KOPT-K1 (cell line): Measurements from ENCODE around the gene AMOTL2.

ENCODE experiments used
- H3K27ac ChIP-seq: fragments of 200-600 bp; sonication (generic); 2 replicates; pipeline ENCODE4 v1.5.1; 2016; ENCODE audit warnings: antibody characterized with exemption, mild to moderate bottlenecking, low read depth, low read length; ENCODE audit not compliant: poor library complexity, severe bottlenecking
- H3K36me3 ChIP-seq: fragments of 200-600 bp; sonication (generic); 2 replicates; pipeline ENCODE4 v1.5.1; 2017; ENCODE audit warnings: antibody characterized with exemption, mild to moderate bottlenecking, low read length, moderate library complexity; ENCODE audit not compliant: insufficient read depth
- H3K9me3 ChIP-seq: fragments of 200-600 bp; sonication (generic); 2 replicates; pipeline ENCODE4 v1.5.1; 2017; ENCODE audit warnings: antibody characterized with exemption, low read length, mild to moderate bottlenecking; ENCODE audit not compliant: insufficient read depth, poor library complexity, severe bottlenecking

AMOTL2 gene

GRCh38 chr3:134388788-134389485 lies 14.7 kb upstream of the AMOTL2 start:
- Histone ChIP-seq H3K36me3 (no peaks in the 10 kb centered on the region), H3K9me3 (peaks cover 7% of the 10 kb centered on the region), H3K27ac (no peak overlapping the region)

- peaks cover 7% of the 10 kb centered on the region for H3K9me3 ChIP-seq
- no peak overlapping the region for H3K27ac ChIP-seq
- no peaks in the 10 kb centered on the region for H3K36me3 ChIP-seq
Measured at GRCh38 chr3:134388292-134388691, 14.0 kb upstream of the AMOTL2 start.

- H3K27ac ChIP-seq, result no peak overlapping the region
Measured at GRCh38 chr3:134387293-134387692, 13.0 kb upstream of the AMOTL2 start.

GRCh38 chr3:134384963-134385362 lies 10.7 kb upstream of the AMOTL2 start:
- Histone ChIP-seq H3K9me3 (peaks cover 3% of the 10 kb centered on the region), H3K36me3 (no peaks in the 10 kb centered on the region), H3K27ac (no peak overlapping the region)

More at GRCh38 chr3:134387293-134387692, 13.0 kb upstream of the AMOTL2 start:
- Histone ChIP-seq H3K9me3 (peaks cover 7% of the 10 kb centered on the region), H3K36me3 (no peaks in the 10 kb centered on the region)

- Histone ChIP-seq H3K27ac (no peak overlapping the region), H3K9me3 (no peaks in the 10 kb centered on the region), H3K36me3 (no peaks in the 10 kb centered on the region)
Measured at GRCh38 chr3:134381831-134382442, 7.7 kb upstream of the AMOTL2 start.

- Histone ChIP-seq H3K27ac (no peak overlapping the region), H3K36me3 (no peaks in the 10 kb centered on the region), H3K9me3 (no peaks in the 10 kb centered on the region)
Measured at GRCh38 chr3:134381076-134381475, 6.8 kb upstream of the AMOTL2 start.

GRCh38 chr3:134380249-134380648 lies 6.0 kb upstream of the AMOTL2 start:
- H3K27ac ChIP-seq, result no peak overlapping the region
- no peaks in the 10 kb centered on the region for H3K36me3 ChIP-seq
- H3K9me3 ChIP-seq, result no peaks in the 10 kb centered on the region

- no peak overlapping the region for H3K27ac ChIP-seq
- H3K9me3 ChIP-seq, result no peaks in the 10 kb centered on the region
- no peaks in the 10 kb centered on the region for H3K36me3 ChIP-seq
Measured at GRCh38 chr3:134378818-134379217, 4.6 kb upstream of the AMOTL2 start.

- H3K9me3 ChIP-seq, result no peaks in the 10 kb centered on the region
- no peak overlapping the region for H3K27ac ChIP-seq
- H3K36me3 ChIP-seq, result no peaks in the 10 kb centered on the region
Measured at GRCh38 chr3:134378384-134378783, 4.1 kb upstream of the AMOTL2 start.

- no peak overlapping the region for H3K27ac ChIP-seq
- no peaks in the 10 kb centered on the region for H3K36me3 ChIP-seq
- no peaks in the 10 kb centered on the region for H3K9me3 ChIP-seq
Measured at GRCh38 chr3:134377896-134378295, 3.6 kb upstream of the AMOTL2 start.

- Histone ChIP-seq H3K27ac (no peak overlapping the region), H3K9me3 (no peaks in the 10 kb centered on the region), H3K36me3 (no peaks in the 10 kb centered on the region)
Measured at GRCh38 chr3:134376786-134377426, 2.7 kb upstream of the AMOTL2 start.

GRCh38 chr3:134376385-134376765 lies 2.1 kb upstream of the AMOTL2 start:
- no peaks in the 10 kb centered on the region for H3K36me3 ChIP-seq
- no peak overlapping the region for H3K27ac ChIP-seq
- no peaks in the 10 kb centered on the region for H3K9me3 ChIP-seq

- Histone ChIP-seq H3K9me3 (no peaks in the 10 kb centered on the region), H3K27ac (no peak overlapping the region), H3K36me3 (no peaks in the 10 kb centered on the region)
Measured at GRCh38 chr3:134375582-134376384, 1.5 kb upstream of the AMOTL2 start.

- H3K27ac ChIP-seq, result no peak overlapping the region
- H3K36me3 ChIP-seq, result no peaks in the 10 kb centered on the region
- no peaks in the 10 kb centered on the region for H3K9me3 ChIP-seq
Measured at GRCh38 chr3:134374791-134375581, 739 bp upstream of the AMOTL2 start.
